GM21515 (cell line): ENCODE results near the gene USO1.
A peak's percentile ranks its signal among the peaks of the same experiment; 100 is the strongest.
"Not testable (repeated sequence)": the region's sequence is repeated elsewhere in the genome, so short reads cannot be mapped to it uniquely, and the experiment has no call there.

Experiments used
- ATAC-seq: cut with Tn5 transposase; IDR thresholded peaks from one replicate; pipeline ENCODE4 v1.9.1; 2021; ENCODE audit not compliant: unreplicated experiment

The USO1 gene

DNA sequence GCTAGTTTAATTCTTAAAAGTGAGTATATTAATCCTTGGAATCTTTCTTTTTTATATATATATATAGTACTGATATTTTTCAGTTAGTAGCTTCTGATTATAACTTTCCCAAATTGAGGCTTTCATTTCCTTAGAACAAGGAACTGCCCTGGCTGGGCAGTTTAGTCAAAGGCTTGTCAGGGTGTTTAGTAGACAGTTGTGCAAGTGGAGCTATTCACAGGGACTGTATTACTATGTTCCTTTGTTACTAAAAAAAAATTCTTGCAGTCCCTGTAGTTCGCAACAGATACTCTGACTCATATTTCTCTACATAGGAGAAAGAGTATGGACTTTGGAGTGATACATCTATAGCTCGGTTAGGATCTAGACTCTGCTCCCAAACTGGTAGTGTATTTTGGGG is 20.8 kb downstream of the USO1 start:
- ATAC-seq: no peak

DNA sequence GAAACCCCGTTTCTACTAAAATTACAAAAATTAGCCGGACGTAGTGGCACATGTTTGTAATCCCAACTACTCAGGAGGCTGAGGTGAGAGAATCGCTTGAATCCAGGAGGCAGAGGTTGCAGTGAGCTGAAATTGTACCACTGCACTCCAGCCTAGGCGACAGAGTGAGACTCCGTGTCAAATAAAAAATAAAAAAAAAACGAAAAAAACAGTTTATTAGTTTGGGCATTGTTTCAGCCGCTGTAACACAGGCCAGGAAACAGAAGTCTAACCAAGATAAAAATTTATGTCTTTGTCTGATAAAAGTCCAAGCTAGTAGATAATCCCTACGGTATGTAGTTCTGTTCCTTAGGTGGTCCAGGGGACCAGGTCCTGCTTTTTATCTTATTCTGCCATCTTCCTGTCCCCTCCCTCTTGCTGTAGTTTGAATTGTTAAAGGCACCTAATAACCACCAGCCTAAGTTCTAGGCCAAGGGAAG is 21.4 kb downstream of the USO1 start:
- no peak for ATAC-seq

DNA sequence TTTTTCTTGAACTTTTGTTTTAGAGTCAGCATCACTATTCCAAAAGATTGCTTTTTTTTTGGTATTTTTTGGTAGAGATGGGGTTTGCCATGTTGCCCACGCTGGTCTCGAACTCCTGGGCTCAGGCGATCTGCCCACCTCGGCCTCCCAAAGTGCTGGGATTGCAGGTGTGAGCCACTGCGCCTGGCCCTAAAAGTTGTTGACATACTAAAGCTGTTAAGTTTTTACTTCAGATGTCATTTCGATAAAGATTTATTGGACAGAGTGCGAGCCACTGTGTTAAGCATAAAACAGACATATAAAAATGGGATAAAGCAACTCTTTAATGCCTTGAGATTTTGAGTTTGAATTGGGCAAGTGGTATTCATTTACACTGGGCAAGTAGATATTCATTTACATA is 28.3 kb downstream of the USO1 start:
- ATAC-seq: no peak

DNA sequence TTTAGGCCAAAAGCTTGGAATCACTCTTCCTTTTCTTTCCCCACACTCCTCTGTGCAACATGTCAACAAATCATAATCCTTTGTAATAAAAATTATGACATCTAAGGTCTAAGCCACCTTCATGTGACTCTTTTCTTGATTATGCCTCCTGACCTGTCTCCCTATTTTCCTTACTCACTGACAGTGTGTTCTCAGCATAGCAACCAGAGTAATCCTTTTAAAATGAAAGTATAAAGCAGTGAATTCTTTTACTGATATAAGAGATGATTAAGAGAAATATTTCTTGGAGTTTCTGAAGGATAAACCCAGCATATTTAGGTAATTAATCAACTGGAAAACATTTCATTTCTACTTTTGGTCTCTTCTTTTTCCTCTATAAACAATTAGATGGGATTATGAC is 44.7 kb downstream of the USO1 start:
- no peak for ATAC-seq

DNA sequence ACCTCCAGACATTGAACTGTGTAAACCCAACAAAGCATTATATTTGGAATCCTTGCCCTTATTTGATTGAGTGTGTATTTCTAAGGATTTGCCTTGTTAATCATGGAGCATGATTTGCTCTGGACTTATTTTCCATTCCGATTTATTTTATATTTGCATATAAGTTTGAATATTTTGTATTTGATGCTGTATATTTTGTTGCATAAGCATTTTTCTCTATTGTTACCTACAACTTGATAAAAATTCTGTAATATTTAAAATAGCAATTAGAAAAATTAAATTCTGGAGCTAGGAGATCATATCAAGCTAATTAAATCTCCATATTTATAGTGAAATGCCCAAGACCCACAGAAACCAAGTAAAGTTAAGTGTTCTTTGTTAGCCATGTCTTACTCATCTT is 47.2 kb downstream of the USO1 start:
- no peak for ATAC-seq

DNA sequence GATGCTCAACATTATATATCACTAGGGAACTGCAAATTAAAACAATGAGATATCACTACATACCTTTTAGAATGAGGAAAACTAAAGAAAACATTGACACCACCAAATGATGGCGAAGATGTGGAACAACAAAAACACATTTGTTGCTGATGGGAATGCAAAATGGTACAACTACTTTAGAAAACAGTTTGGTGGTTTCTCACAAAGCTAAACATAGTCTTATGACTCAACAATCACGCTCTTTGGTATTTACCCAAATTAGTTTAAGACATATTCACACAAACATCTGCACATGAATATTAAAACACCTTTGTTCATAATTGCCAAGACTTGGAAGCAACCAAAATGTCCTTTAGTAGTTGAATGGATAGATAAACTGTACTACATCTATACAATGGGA is 53.2 kb downstream of the USO1 start:
- no peak for ATAC-seq

DNA sequence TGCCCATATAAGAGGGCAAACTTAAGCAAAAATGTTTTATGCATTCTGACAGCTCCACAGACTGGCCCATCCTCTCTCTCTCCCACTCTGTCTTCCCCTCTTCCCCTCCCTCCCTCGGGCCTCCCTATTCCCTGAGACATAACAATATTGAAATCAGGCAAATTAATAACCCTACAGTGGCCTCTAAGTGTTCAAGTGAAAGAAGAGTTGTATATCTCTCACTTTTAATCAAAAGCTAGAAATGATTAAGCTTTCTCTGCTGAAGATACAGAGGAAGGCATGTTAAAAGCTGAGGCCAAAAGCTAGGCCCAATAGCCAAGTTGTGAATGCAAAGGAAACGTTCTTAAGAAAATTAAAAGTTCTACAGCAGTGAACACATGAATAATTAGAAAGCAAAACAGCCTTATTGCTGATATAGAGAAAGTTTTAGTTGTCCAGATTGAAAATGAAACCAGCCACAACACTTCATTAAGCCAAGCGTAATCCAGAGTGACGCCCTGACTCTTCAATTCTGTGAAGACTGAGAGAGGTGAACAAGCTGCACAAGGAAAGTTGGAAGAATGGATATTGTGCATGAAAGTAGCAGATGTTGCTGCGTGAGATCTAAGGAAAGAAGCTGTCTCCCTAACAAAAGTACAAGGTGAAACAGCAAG is 54.9 kb downstream of the USO1 start:
- ATAC-seq: peak; percentile 57

DNA sequence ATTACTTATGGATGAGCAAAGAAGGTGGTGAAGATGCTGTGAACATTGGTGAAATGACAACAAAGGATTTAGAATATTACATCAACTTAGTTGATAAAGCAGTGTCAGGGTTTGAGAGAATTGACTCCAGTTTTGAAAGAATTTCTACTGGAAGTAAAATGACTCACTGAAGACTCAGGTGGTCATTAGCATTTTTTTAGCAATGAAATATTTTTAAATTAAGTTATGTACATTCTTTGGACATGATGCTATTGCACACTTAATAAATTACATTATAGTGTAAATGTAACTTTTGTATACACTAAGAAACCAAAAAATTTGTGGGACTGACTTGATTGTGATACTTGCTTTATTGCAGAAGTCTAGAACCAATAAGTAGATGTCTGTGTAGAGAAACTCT is 56.9 kb downstream of the USO1 start:
- ATAC-seq: no peak

DNA sequence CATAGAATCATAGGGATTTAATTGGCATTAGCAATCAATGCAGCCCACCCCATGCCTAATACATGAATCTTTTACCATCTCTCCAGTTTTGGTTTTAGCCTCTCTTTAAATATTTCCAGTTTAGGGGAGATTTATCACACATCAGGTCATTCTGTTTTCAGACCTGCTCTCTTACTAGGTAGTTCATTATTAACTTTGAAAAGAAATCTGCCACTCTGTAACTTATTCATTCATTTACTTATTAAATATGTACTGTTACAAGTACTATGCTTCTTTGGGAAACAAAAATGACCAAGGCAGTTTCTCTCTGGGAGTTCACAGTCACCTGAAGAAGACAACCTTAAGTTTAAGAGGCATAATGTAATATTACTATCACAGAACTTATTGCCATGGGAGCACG is 62.1 kb downstream of the USO1 start:
- ATAC-seq: no peak

DNA sequence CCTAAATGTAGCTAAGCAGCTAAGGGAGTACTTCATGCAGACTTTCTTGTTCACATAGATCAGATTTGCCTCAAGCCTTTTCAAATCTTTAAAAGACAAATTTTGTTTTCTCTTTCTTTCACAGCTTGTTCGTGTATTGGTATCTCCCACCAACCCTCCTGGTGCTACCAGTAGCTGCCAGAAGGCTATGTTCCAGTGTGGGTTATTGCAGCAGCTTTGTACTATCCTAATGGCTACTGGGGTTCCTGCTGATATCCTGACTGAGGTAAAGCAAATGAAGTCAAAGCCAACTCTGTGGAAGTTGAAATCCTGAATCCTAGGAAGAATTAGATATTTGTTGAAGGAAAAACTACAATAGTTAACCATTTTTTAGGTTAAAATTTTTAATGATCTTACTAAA is 62.6 kb downstream of the USO1 start:
- ATAC-seq: no peak

DNA sequence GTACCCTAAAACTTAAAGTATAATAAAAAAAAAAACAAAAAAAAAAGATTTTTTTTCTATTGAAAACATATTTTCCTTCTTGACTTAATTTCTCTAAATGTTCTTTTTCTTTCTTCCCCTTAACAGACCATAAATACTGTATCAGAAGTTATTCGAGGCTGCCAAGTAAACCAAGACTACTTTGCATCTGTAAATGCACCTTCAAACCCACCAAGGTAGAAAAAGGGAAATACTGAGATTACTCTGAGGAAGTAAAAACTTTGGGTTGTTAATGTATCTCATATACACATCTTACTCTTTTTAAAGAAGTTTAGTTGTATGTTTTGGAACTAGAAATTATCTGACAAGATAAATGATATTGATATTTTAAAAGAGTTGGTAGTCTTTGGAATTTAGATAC is 65.6 kb downstream of the USO1 start:
- no peak for ATAC-seq

DNA sequence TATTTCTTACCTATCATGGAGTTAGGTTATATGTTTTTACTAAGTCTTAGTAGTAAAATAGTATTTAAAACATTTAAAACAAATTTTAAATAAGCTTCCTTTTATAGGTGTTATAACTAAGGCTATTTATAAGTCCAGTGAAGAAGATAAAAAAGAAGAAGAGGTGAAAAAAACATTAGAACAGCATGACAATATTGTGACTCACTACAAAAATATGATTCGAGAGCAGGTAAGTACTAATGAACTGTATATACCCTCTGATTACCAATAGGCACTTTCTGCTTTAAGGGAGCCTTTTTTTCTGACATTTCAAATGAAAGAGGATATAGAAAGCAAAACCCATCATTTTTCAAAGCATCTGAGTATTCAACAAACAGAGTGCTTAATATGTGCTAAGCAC is 76.6 kb downstream of the USO1 start:
- no peak for ATAC-seq

DNA sequence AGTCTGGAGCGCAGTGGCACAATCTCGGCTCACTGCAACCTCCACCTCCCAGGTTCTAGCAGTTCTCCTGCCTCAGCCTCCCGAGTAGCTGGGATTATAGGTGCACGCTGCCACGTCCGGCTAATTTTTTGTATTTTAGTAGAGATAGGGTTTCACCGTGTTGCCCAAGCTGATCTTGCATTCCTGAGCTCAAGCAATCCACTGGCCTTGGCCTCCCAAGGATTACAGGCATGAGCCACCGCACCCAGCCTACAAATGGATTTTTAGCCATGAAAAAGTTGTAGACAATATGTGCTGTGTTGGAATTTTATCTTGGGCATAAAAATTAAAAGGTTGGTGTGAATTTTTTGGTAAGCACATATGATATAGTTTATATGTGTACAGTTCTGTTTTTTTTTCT is 81.7 kb downstream of the USO1 start:
- ATAC-seq: not testable (repeated sequence)

DNA sequence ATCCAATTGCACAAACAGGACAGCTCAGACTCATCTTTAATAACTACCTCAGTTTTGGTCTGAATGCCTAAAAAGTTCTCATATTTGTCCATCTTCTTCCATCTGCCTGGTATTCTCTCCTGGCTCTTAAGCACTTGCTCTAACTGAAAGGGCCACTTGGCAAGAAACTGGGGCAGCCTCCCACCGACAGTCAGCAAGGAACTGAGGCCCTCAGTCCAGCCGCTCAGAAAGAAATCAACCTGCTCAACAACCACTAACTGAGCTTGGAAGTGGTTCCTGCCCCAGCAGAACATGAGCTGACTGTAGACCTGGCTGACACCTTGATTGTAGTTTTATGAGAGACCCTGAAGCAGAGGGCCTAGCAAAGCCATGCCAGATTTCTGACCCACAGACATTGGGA is 93.5 kb downstream of the USO1 start:
- ATAC-seq: no peak

DNA sequence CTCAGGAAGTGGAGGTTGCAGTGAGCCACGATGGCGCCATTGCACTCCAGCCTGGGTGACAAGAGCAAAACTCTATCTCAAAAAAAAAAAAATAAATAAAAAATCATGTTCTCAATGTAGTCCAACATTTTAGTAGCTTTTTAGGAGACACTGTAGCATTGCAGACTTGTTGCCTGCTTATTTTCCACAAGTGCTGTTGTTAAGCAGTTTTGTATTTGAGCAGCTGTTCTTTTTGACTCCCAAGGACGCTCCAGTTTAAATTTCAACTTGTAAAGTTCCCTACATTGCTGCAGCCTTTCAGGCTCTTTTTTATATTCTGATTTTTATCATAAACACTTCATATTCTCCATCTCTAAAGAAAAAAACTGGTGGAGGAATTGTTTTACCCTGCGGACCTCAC is 94.7 kb downstream of the USO1 start:
- ATAC-seq: no peak

DNA sequence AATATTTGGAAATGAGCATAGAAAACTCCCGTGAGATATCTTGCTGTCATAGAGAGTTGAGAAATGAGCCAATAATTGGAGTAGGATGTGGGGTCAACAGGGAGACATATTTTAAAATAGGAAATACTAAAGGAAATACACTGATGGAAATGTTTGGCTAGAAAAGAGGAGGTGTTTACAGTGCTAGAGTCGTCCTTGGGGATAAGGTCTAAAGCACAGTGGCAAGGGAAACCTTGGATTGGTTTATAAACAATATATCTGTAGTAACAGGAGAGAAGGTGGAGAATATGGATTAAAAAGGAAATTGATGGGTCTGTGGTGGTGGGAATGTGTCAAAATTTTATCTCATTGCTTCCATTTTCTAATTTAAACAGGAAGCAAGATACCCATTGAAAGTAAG is 95.8 kb downstream of the USO1 start:
- ATAC-seq: no peak

DNA sequence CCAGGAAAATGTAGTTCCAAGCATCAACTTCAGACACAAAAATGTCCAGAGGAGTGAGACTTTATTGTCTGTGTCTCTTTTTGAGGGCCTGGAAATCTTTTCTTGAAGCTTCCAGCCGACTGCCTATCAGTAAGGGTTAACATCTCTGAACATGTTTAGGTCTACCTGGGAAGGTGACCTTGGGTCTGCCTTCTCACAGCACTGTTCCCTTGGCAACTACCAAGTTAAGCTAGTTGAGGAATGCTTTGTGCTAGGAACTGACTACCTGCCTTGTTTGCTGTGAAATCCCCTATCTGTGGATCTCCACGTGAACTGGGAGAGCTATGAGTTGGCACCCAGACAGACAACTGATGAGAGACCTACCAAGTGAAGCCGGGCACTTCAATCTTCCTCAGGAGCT is 96.3 kb downstream of the USO1 start:
- ATAC-seq: no peak

DNA sequence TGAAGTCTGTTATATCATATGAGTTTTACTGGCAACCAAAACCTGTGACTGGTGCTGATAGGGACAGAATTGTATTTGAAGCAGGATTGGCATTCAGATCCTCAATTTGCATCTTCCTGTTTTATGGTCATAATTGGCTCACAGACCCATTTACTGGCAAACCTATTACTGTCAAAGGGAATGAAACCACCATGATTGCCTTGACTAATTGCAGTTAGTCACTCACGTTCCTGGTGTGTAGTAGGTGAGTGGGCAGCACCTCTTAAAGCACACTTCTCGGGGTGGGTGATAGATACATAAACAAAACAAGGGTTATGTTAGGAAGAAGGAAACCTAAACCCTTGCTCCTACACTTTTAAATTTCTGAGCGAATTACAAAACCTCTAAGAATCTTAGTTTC is 96.8 kb downstream of the USO1 start:
- no peak for ATAC-seq

DNA sequence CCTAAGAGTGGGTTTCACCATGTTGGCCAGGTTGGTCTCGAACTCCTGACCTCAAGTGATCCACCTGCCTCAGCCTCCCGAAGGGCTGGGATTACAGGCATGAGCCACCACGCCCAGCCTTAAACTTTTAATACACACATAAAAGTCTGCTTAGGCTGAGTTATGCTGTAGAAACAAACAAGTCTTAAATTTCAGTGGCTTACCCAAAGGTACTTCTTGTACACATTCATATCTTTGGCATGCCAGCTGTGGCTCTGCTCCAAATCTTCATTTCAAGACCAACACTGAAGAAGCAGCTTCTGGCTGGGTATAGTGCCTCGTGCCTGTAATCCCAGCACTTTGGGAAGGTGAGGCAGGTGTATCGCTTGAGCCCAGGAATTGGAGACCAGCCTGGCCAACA is 97.6 kb downstream of the USO1 start:
- ATAC-seq: no peak

DNA sequence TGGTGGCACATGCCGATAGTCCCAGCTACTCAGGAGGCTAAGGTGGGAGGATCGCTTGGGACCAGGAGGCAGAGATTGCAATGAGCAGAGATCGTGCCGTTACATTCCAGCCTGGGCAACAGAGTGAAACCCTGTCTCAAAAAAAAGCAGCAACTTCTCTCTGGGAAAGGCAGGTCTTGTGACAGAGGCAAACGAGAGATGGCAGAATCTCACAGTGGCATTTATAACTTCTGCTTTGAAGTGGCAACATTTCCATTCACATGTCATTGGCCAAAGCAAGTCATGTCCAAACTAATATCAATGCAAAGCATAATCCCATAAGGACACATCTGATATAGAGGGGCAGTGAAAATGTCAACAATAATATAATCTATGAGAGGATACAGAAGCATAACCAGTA is 98.0 kb downstream of the USO1 start:
- ATAC-seq: no peak

DNA sequence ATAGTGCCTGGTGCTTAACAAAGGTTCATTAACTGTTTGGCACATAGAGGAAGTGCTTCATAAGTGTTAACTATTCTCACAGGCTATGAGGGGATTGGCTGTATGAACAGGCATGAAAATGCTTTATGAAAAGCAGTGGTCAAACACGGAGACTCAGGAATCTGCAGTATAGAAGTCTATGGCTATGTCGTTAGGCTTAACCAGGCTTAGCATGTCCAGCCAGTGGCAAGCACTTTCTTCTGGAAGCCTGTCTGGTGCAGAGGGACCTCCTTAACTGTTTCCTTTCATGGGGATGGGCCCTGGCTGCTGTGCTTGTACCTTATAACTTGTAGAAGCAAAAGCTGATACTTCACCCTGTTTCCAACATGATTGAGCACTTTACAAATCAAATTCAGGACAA is 99.4 kb downstream of the USO1 start:
- ATAC-seq: no peak

DNA sequence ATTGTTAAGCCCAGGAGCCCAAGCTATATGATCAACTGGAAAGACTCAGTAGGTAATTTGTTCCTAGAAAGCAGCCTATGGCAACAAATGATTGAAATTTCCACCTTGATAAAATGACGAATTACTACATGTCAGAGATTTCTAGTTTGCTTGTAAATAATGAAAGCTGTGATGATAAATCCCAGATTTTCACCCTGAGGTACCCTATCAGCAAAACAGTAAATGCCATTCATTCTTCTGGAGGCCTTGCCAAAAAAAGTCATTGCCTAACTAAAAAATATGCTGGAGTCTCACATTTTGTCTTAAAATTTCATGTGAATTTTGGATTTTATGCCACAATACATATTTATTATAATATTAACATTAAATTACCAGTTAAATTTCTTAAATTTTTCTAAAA is 106.5 kb downstream of the USO1 start:
- ATAC-seq: no peak

DNA sequence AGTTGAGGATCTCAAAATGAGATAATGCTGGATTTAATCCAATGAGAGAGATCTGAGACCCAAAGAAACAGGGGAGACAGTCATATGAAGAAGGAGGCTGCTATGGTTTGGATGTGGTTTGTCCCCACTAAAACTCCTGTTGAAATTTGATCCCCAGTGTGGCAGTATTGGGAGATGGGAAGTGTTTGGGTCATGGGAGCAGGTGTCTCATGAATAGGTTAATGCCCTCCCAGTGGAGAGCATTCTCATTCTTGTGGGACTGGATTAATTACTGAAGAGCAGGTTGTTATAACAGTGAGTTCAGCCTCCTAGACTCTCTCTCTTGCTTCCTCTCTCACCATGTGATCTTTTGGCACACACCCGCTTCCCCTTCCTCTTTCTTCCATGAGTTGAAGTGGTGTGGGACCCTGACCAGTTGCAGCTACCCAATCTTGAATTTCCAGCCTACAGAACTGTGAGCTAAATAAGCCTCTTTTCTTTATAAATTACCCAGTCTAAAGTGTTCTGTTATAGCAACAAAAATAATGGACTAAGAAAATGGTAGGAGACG is 107.6 kb downstream of the USO1 start:
- no peak for ATAC-seq
